Osteoblast (primary cell): ENCODE results near the gene TMEM186. TPM values are rescaled to one million over a fixed set of nuclear protein-coding genes. Genes with fewer than 3 reads are reported as not detected.
"Not testable (repeated sequence)": the region's sequence is repeated elsewhere in the genome, so short reads cannot be mapped to it uniquely, and the experiment has no call there.

Experiments
- DNase-seq: peaks from one replicate; pipeline ENCODE4 v3.0.0; 2011; ENCODE audit warnings: low spot score, mixed read lengths; ENCODE audit not compliant: insufficient read length; ENCODE audit errors: missing footprints
- H2AFZ ChIP-seq: 2 replicates; pipeline ENCODE4 v1.6.0; 2011; ENCODE audit warnings: mild to moderate bottlenecking, low read length
- H3K27ac ChIP-seq: 2 replicates; pipeline ENCODE4 v1.5.1; 2011; ENCODE audit warnings: mild to moderate bottlenecking, low read depth, low read length, moderate library complexity
- H3K27me3 ChIP-seq: 2 replicates; pipeline ENCODE4 v1.6.0; 2012; ENCODE audit warnings: mild to moderate bottlenecking, control low read depth, inconsistent platforms, low read length, moderate library complexity; ENCODE audit not compliant: insufficient read depth
- H3K36me3 ChIP-seq: 2 replicates; pipeline ENCODE4 v1.5.1; 2011; ENCODE audit warnings: mild to moderate bottlenecking, low read length, control low read depth, moderate library complexity; ENCODE audit not compliant: insufficient read depth
- H3K4me1 ChIP-seq: 2 replicates; pipeline ENCODE4 v1.5.1; 2011; ENCODE audit warnings: mild to moderate bottlenecking, low read length, control low read depth, moderate library complexity; ENCODE audit not compliant: insufficient read depth
- H3K4me2 ChIP-seq: 2 replicates; pipeline ENCODE4 v1.6.0; 2011; ENCODE audit warnings: mild to moderate bottlenecking, low read length; ENCODE audit not compliant: insufficient read depth
- H3K4me3 ChIP-seq: fragments of 200-600 bp; sonication (generic); 3 replicates; pipeline ENCODE4 v1.5.1; 2012; ENCODE audit warnings: mild to moderate bottlenecking, low read length, inconsistent platforms; ENCODE audit not compliant: insufficient read depth
- H3K79me2 ChIP-seq: 2 replicates; pipeline ENCODE4 v1.6.0; 2012; ENCODE audit warnings: mild to moderate bottlenecking, low read length, control low read depth, inconsistent platforms; ENCODE audit not compliant: insufficient read depth
- H3K9me3 ChIP-seq: 2 replicates; pipeline ENCODE4 v1.5.1; 2011; ENCODE audit warnings: low read depth, low read length, control low read depth
- H4K20me1 ChIP-seq: 2 replicates; pipeline ENCODE4 v1.6.0; 2012; ENCODE audit warnings: mild to moderate bottlenecking, low read length, control low read depth; ENCODE audit not compliant: insufficient read depth
- total RNA-seq: library from RNA; depleted of rRNA; stranded (reverse); fragments of >200 nt; gene quantifications from 2 replicates; pipeline ENCODE4 v1.2.3, GENCODE V29; 2012
- TF ChIP-seq, protein P1 (sequence below): IDR thresholded peaks from 2 replicates; pipeline ENCODE4 v1.5.1; 2011; ENCODE audit warnings: mild to moderate bottlenecking, low read depth, low read length, moderate library complexity; ENCODE audit errors: extremely low read depth

Gene TMEM186
- total RNA-seq, 1 donor: 4.0 TPM

DNA sequence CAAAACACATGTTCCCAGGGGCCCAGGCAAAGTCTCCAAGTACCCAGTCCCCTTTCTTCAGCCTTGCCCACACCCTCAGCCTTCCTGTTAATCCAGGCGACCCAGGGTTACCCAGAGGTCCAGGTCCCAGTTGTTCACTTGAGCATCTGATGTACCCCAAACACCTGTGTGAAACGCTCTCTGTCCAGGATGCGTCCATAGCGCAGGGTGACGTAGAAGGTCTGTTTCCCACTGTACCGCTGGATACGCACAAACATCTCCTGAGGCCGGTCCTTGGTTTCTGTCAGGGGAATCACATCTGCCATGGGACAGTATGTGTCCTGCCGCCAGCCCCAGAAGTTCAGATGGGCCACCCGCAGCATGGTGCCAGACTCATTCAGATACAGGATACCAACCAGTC is 1.6 kb downstream of the TMEM186 start:
- H3K36me3 ChIP-seq: peaks cover 7% of the 10 kb centered on the region
- H3K9me3 ChIP-seq: no peaks in the 10 kb centered on the region
- no peak overlapping the region for H2AFZ ChIP-seq
- peaks cover 26% of the 10 kb centered on the region for H3K4me1 ChIP-seq
- peaks cover 11% of the 10 kb centered on the region for H4K20me1 ChIP-seq
- H3K4me3 ChIP-seq: no peak overlapping the region
- H3K4me2 ChIP-seq: no peak overlapping the region
- H3K27ac ChIP-seq: no peak overlapping the region
- TF ChIP-seq, protein P1, sequence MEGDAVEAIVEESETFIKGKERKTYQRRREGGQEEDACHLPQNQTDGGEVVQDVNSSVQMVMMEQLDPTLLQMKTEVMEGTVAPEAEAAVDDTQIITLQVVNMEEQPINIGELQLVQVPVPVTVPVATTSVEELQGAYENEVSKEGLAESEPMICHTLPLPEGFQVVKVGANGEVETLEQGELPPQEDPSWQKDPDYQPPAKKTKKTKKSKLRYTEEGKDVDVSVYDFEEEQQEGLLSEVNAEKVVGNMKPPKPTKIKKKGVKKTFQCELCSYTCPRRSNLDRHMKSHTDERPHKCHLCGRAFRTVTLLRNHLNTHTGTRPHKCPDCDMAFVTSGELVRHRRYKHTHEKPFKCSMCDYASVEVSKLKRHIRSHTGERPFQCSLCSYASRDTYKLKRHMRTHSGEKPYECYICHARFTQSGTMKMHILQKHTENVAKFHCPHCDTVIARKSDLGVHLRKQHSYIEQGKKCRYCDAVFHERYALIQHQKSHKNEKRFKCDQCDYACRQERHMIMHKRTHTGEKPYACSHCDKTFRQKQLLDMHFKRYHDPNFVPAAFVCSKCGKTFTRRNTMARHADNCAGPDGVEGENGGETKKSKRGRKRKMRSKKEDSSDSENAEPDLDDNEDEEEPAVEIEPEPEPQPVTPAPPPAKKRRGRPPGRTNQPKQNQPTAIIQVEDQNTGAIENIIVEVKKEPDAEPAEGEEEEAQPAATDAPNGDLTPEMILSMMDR: no peak
- no peak for DNase-seq
- H3K79me2 ChIP-seq: peaks cover 54% of the 10 kb centered on the region
- no peaks in the 10 kb centered on the region for H3K27me3 ChIP-seq

DNA sequence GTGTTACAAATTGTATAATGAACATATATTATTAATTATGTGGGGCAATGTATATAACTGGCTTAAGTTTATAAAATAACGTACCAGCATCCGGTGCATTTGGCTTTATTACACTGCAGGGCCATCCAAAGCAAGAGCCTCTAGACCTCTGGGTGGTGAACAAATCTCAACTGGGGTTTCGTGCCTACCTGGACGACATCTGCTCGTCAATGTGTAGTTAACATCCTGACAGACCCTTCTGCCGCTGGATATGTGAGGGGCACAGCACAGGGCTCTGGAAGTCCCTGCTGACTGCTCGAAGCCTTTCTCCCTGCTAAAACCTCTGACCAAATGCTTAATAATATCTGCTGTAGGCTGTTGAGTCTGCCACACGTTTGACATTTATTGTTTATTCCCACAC is 2.3 kb downstream of the TMEM186 start:
- H3K4me2 ChIP-seq: no peak overlapping the region
- no peak overlapping the region for H3K27ac ChIP-seq
- TF ChIP-seq, protein P1: no peak
- H3K79me2 ChIP-seq: peaks cover 47% of the 10 kb centered on the region
- H3K36me3 ChIP-seq: peaks cover 6% of the 10 kb centered on the region
- no peak for DNase-seq
- peaks cover 23% of the 10 kb centered on the region for H3K4me1 ChIP-seq
- H3K4me3 ChIP-seq: no peak overlapping the region
- no peaks in the 10 kb centered on the region for H3K9me3 ChIP-seq
- H2AFZ ChIP-seq: no peak overlapping the region
- H4K20me1 ChIP-seq: peaks cover 6% of the 10 kb centered on the region
- no peaks in the 10 kb centered on the region for H3K27me3 ChIP-seq

DNA sequence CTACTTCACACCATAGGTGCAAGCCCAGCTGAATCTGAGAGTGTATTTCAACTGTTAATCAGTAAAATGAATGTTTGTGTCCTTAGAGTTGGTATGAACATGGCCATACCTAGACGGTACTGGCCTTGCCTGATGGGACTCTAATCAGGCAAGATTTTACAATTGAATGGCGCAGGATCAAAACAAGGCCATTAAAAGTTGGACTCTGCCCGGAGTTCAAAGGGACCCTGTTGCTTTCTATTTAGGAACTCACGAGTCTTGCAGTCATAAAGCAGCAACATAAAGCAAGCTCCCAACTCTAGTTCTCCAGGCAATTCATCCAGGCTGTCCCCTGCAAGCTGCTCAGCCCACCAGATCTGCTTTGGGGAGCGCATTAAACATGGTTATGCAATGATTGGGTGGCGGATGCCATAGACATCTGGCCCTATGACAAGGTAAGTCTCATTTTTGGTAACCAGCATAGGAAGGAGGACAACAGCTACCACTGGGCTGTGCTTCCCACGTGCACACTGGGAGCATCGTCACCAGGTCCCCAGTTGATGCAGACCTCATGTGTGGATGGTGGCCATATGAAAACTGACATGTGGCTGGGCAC is 8.8 kb downstream of the TMEM186 start:
- no peak overlapping the region for H3K4me2 ChIP-seq
- DNase-seq: no peak

DNA sequence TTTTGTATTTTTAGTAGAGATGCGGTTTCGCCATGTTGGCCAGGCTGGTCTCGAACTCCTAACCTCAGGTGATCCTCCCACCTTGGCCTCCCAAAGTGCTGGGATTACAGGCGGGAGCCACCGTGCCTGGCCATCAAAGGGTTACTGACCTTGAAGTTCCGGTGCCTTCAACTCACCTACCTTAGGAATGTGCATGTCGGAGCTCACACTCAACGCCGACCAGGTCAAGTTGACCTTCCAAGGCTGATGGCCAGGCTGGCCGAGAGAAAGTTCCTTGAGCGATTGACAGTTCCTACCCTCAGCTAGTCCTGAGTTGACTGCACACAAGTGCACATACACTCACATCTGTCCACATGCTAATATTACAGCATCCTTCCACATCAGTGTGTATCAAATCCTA is 11.1 kb downstream of the TMEM186 start:
- not testable (repeated sequence) for H3K79me2 ChIP-seq, H3K4me2 ChIP-seq, H3K36me3 ChIP-seq, DNase-seq, H2AFZ ChIP-seq, H3K9me3 ChIP-seq, H4K20me1 ChIP-seq, H3K4me1 ChIP-seq, H3K27ac ChIP-seq, H3K27me3 ChIP-seq, H3K4me3 ChIP-seq

More for the DNA sequence above, 8.8 kb downstream of the TMEM186 start:
- Histone ChIP-seq H3K79me2 (no peaks in the 10 kb centered on the region), H3K4me3 (no peak overlapping the region), H2AFZ (no peak overlapping the region), H4K20me1 (no peaks in the 10 kb centered on the region), H3K4me1 (no peaks in the 10 kb centered on the region), H3K27me3 (no peaks in the 10 kb centered on the region), H3K36me3 (no peaks in the 10 kb centered on the region), H3K9me3 (no peaks in the 10 kb centered on the region), H3K27ac (no peak overlapping the region)
- TF ChIP-seq, protein P1: no peak
